SH-SY5Y (cell line): ENCODE results near the gene XAB2.

ENCODE experiments used
- GATA2 ChIP-seq: IDR thresholded peaks from 2 replicates; pipeline ENCODE4 v1.6.1; 2011; ENCODE audit warnings: mild to moderate bottlenecking, low read depth, low read length
- GATA3 ChIP-seq: IDR thresholded peaks from 2 replicates; pipeline ENCODE4 v1.6.1; 2011; ENCODE audit warnings: low read depth, mild to moderate bottlenecking, low read length, moderate library complexity

- TF ChIP-seq GATA2 (no peak), GATA3 (no peak)
Measured at GRCh38 chr19:7657131-7657751, 27.9 kb upstream of the XAB2 start.
